Body of pancreas (tissue), 4 donors: ENCODE data around the gene TUBGCP6. TPM values are rescaled to one million over a fixed set of nuclear protein-coding genes. Genes with fewer than 3 reads are reported as not detected.
A peak's percentile ranks its signal among the peaks of the same experiment; 100 is the strongest.

ENCODE experiments used
- ATAC-seq: fragments of 150-250 bp; one replicate; pipeline ENCODE4 v1.9.1; 2016
- DNase-seq, 4 donors: peaks; one replicate each; pipeline ENCODE4 v3.0.0-alpha.2; 2019
- H3K27ac ChIP-seq, 4 donors: fragments of 200-600 bp; sonication (generic); 1 replicate in 3 of 4; 2 replicates in 1 of 4; pipeline versions ENCODE4 v1.5.1 to v1.6.1; 2016 to 2019; ENCODE audit warnings: mild to moderate bottlenecking in 1 of 4, mixed read lengths in 1 of 4, moderate library complexity in 1 of 4
- H3K27me3 ChIP-seq, 2 donors: fragments of 200-600 bp; sonication (generic); one replicate each; pipeline ENCODE4 v1.6.0; 2016; ENCODE audit warnings: mild to moderate bottlenecking in 1 of 2
- H3K36me3 ChIP-seq, 2 donors: fragments of 200-600 bp; sonication (generic); replicated peaks in 1 of 2; 2 replicates each; pipeline ENCODE4 v1.5.1; 2016; ENCODE audit warnings: low read depth in 2 of 2; ENCODE audit not compliant: insufficient read depth in 1 of 2
- H3K4me1 ChIP-seq: fragments of 200-600 bp; sonication (generic); one replicate; pipeline ENCODE4 v1.6.0; 2016
- H3K4me3 ChIP-seq, 2 donors: fragments of 200-600 bp; sonication (generic); 1 replicate in 1 of 2; 2 replicates in 1 of 2; pipeline ENCODE4 v1.5.1; 2016 to 2019
- H3K9me3 ChIP-seq, 3 donors: fragments of 200-600 bp; sonication (generic); 1 replicate in 2 of 3; 2 replicates in 1 of 3; pipeline ENCODE4 v1.5.1; 2016
- POLR2A ChIP-seq, 3 donors: fragments of 450-650 bp; IDR thresholded peaks; one replicate each; pipeline ENCODE4 v1.6.1; 2016; ENCODE audit warnings: antibody characterized with exemption in 3 of 3, mild to moderate bottlenecking in 2 of 3
- WGBS, 2 donors: methylation state at CpG; one replicate each; pipeline ENCODE4 v1.1.5; 2017; 5-methylcytosine and 5-hydroxymethylcytosine counted together
- intact Hi-C: fragments of 100-400 bp; cut with DNase I; formaldehyde crosslinking; loops from one replicate; pipeline ENCODE4 v1.15.1; 2023
- total RNA-seq, 2 donors: library from RNA; depleted of rRNA; stranded (reverse); fragments of >200 nt; gene quantifications; one replicate each; pipeline ENCODE4 v1.1.0, GENCODE V29; 2016
- TF ChIP-seq, protein P1 (sequence below), 7 experiments: fragments of 450-650 bp in 4 of 7; fragments of 200-600 bp in 3 of 7; sonication (generic) in 3 of 7; IDR thresholded peaks; one replicate each; pipeline ENCODE4 v1.5.1; 2016 to 2019; ENCODE audit warnings: antibody characterized with exemption in 7 of 7

Gene TUBGCP6
- total RNA-seq, 2 donors from 2014 or later: 61.2 to 121 TPM

DNA sequence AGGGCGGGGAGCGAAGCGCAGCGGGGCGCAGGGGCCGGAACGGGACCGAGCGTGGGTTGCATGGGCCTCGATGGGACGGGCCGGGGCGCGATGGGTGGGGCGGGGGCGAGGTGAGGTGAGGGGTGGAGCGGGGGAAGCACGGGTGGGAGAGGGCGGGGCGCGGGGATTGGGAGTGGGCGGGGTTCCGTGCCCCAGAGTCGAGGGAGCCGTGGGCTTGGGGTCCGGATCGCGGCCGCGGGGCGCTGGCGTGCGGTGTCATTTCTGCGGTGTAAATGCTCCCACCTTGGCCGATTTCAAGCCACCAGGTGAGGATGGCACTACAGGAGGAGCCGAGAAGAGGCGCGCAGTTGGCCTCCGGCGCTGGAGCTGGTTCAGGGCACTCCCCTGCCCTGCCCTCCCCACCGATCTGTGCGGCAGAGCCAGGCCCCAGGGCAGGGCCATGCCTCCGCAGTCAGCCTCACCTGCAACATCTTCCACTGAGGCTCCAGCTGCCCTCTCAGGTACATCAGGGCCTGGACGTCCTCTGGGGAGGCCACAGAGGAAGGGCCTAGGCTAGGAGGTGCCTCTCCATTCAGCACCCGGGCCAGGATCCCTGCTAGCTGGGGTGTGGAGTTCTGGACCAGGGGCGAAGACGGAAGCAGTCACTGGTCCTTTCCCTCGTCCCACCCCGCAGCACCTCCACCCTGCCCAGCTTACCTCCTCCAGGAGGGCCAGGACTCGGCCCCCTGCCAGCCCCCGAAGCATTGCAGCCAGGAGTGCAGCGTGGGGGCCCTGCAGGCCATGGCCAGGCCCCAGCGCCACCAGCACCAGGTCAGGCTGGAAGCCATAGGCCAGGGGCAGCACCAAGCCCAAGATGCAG, 620 bp upstream of the TUBGCP6 start:
- Histone ChIP-seq H3K9me3 (no peaks in the 10 kb centered on the region), H3K36me3 (no peaks in the 10 kb centered on the region), H3K4me1 (peaks cover 51% of the 10 kb centered on the region), H3K27ac (peak overlapping the region; percentile 75 to 97 (median 94)), H3K4me3 (peak overlapping the region; percentile 39 to 93), H3K27me3 (no peaks in the 10 kb centered on the region)
- ATAC-seq: peak; percentile 27
- WGBS, 2 donors: 1 to 11% methylated on average over 17 to 52 of the region's 53 CpGs
- TF ChIP-seq, protein P1, sequence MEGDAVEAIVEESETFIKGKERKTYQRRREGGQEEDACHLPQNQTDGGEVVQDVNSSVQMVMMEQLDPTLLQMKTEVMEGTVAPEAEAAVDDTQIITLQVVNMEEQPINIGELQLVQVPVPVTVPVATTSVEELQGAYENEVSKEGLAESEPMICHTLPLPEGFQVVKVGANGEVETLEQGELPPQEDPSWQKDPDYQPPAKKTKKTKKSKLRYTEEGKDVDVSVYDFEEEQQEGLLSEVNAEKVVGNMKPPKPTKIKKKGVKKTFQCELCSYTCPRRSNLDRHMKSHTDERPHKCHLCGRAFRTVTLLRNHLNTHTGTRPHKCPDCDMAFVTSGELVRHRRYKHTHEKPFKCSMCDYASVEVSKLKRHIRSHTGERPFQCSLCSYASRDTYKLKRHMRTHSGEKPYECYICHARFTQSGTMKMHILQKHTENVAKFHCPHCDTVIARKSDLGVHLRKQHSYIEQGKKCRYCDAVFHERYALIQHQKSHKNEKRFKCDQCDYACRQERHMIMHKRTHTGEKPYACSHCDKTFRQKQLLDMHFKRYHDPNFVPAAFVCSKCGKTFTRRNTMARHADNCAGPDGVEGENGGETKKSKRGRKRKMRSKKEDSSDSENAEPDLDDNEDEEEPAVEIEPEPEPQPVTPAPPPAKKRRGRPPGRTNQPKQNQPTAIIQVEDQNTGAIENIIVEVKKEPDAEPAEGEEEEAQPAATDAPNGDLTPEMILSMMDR (IDR thresholded peaks at IDR 0.05): no peak
- no peak for TF ChIP-seq POLR2A (IDR thresholded peaks at IDR 0.05)
- intact Hi-C loops: loop anchor here (10.0 kb wide), 1 partner anchor 259 kb away; the partner anchor contains the start of genes LMF2 and NCAPH2
- DNase-seq: no peak

DNA sequence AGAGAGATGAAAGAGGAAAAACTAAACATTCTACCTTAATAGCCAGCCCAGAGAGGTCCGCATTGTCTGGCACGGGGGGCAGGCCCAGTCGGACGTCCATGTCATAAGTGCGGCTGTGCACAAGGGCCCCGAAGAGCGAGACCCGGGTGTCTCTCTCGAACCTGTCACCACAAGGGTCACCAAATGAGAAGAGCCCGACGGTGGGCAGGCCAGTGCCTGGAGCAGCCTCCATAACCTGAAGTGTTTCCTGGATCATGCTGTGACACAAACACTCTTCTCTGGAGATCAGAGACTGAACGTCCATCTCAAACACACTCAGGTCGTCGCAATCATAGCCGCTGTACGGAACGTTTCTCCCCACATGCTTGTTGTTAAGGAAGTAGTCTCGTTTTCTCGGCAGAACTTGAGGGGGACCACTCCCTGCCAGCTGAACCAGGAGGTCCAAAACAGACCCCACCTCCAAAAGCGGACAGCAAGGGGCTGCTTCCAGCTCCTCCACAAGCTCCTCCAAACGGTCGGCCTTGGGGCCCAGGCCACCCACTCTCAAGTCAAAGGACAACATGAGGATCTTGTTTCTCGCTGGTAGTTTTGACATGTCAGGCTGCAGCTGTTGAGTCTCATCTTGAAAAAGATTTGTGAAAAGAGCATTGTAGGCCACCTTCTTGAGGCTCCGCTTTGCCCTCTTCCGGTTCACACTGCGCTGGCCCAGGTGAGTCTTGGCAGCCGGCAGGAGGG, 971 bp downstream of the TUBGCP6 start:
- intact Hi-C loops: loop anchor here (10.0 kb wide), 1 partner anchor 261 kb away; the partner anchor contains the start of genes LMF2 and NCAPH2
- peak overlapping the region; percentile 39 to 93 for H3K4me3 ChIP-seq
- WGBS, 2 donors: 11 to 12% methylated on average over 19 to 27 of the region's 27 CpGs
- no peak for DNase-seq
- H3K36me3 ChIP-seq: no peaks in the 10 kb centered on the region
- no peaks in the 10 kb centered on the region for H3K9me3 ChIP-seq
- ATAC-seq: peak; percentile 24
- H3K4me1 ChIP-seq: peaks cover 39% of the 10 kb centered on the region
- no peaks in the 10 kb centered on the region for H3K27me3 ChIP-seq
- TF ChIP-seq POLR2A (IDR thresholded peaks at IDR 0.05): no peak
- TF ChIP-seq, protein P1 (IDR thresholded peaks at IDR 0.05): no peak
- peak overlapping the region in 3 of 4 donors; percentile 75 to 97 (median 96) for H3K27ac ChIP-seq

DNA sequence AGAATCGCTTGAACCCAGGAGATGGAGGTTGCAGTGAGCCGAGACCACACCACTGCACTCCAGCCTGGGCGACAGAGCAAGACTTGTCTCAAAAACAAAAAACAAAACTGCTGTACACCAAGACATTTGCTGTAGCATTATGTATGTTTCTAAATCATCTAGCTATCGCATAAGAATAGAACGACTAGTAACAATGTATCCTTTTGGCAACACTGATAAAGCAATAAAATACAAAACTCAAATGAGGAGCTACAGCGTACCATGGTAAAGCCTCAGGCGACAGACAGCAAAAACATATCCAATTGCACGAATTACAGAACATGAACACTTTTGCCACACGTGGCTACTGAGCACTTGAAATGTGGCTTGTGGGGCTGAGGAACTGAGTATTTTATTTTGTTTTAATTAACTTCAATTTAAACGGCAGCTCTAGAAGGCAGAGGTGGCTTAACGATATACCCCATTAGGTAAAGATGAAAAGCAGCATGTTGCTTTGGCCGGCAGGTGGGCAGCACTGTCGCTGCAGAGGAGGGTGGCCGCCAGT, 2.3 kb downstream of the TUBGCP6 start:
- Histone ChIP-seq H3K27ac (no peak overlapping the region), H3K36me3 (no peaks in the 10 kb centered on the region), H3K4me3 (peak overlapping the region in 1 of 2 donors; percentile 93), H3K9me3 (no peaks in the 10 kb centered on the region), H3K27me3 (no peaks in the 10 kb centered on the region), H3K4me1 (peaks cover 39% of the 10 kb centered on the region)
- WGBS, 2 donors: 50% methylated on average over 13 to 14 of the region's 14 CpGs
- ATAC-seq (no peak), DNase-seq (no peak)
- intact Hi-C loops: loop anchor here (10.0 kb wide), 1 partner anchor 262 kb away; the partner anchor contains the start of genes LMF2 and NCAPH2
- TF ChIP-seq, protein P1 (IDR thresholded peaks at IDR 0.05): no peak
- no peak for TF ChIP-seq POLR2A (IDR thresholded peaks at IDR 0.05)

DNA sequence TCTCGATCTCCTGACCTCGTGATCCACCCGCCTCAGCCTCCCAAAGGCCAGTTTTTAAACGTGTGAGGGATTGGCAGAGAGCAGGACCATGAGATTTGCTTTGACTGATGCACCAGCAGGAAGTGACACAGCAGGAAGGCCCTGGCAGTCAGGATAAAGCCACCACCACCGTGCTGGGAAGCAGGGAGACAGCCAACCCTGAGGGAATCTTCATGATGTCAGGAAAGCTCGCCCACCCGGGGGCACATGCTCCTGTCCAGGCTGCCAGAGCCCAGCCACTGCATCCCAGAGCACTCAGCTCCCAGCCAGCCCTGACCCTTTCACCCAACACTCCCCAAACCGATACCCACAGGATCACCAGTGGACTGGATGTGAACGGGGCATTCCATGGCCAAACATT, 6.1 kb downstream of the TUBGCP6 start:
- DNase-seq (no peak), ATAC-seq (no peak)
- intact Hi-C loops: no loop called here
- WGBS, 2 donors: 81 to 86% methylated on average over 8 to 9 of the region's 9 CpGs
- H3K4me3 ChIP-seq: no peak overlapping the region
- H3K27me3 ChIP-seq: no peaks in the 10 kb centered on the region
- TF ChIP-seq, protein P1 (IDR thresholded peaks at IDR 0.05): no peak
- no peak for TF ChIP-seq POLR2A (IDR thresholded peaks at IDR 0.05)
- no peak overlapping the region for H3K27ac ChIP-seq
- peaks cover 28% of the 10 kb centered on the region for H3K4me1 ChIP-seq
- H3K36me3 ChIP-seq: no peaks in the 10 kb centered on the region
- no peaks in the 10 kb centered on the region for H3K9me3 ChIP-seq
